GM18511 (cell line): Measurements from ENCODE around the gene C19orf44.
"Not testable (repeated sequence)": the region's sequence is repeated elsewhere in the genome, so short reads cannot be mapped to it uniquely, and the experiment has no call there.

Source experiments
- ATAC-seq: cut with Tn5 transposase; IDR thresholded peaks from one replicate; pipeline ENCODE4 v1.9.1; 2021; ENCODE audit warnings: mild to moderate bottlenecking, moderate library complexity; ENCODE audit not compliant: unreplicated experiment

Gene C19orf44

GRCh38 chr19:16466802-16467427, 29.3 kb upstream of the C19orf44 start:
- ATAC-seq, result not testable (repeated sequence)

GRCh38 chr19:16467581-16467980, 28.6 kb upstream of the C19orf44 start:
- no peak for ATAC-seq

- ATAC-seq, result no peak
Observed at GRCh38 chr19:16470541-16470910, 25.7 kb upstream of the C19orf44 start.

- peak; percentile 29 for ATAC-seq
Observed at GRCh38 chr19:16470911-16471811, 25.0 kb upstream of the C19orf44 start.

- not testable (repeated sequence) for ATAC-seq
Observed at GRCh38 chr19:16472559-16472899, 23.7 kb upstream of the C19orf44 start.

GRCh38 chr19:16472992-16473391, 23.2 kb upstream of the C19orf44 start:
- ATAC-seq, result no peak

- no peak for ATAC-seq
Observed at GRCh38 chr19:16473875-16474392, 22.3 kb upstream of the C19orf44 start.

GRCh38 chr19:16476401-16476800, 19.8 kb upstream of the C19orf44 start:
- ATAC-seq, result no peak

- ATAC-seq, result no peak
Observed at GRCh38 chr19:16477311-16477710, 18.9 kb upstream of the C19orf44 start.

- no peak for ATAC-seq
Observed at GRCh38 chr19:16482745-16483144, 13.4 kb upstream of the C19orf44 start.

GRCh38 chr19:16486476-16486875, 9.7 kb upstream of the C19orf44 start:
- not testable (repeated sequence) for ATAC-seq

GRCh38 chr19:16496613-16496983, 404 bp downstream of the C19orf44 start:
- no peak for ATAC-seq

GRCh38 chr19:16497042-16497441, 848 bp downstream of the C19orf44 start:
- no peak for ATAC-seq

- no peak for ATAC-seq
Observed at GRCh38 chr19:16497837-16498236, 1.6 kb downstream of the C19orf44 start.

- no peak for ATAC-seq
Observed at GRCh38 chr19:16504271-16504670, 8.1 kb downstream of the C19orf44 start.

- not testable (repeated sequence) for ATAC-seq
Observed at GRCh38 chr19:16506161-16506560, 10.0 kb downstream of the C19orf44 start.

- ATAC-seq, result no peak
Observed at GRCh38 chr19:16506961-16507360, 10.8 kb downstream of the C19orf44 start.

GRCh38 chr19:16508546-16508945, 12.4 kb downstream of the C19orf44 start:
- ATAC-seq, result no peak

- ATAC-seq, result no peak
Observed at GRCh38 chr19:16509141-16510061, 13.2 kb downstream of the C19orf44 start.

GRCh38 chr19:16512611-16513010, 16.4 kb downstream of the C19orf44 start:
- ATAC-seq, result not testable (repeated sequence)

GRCh38 chr19:16514383-16515019, 18.3 kb downstream of the C19orf44 start:
- ATAC-seq, result no peak
